H1 (cell line): Measurements from ENCODE around the gene SNAPIN. TPM values are rescaled to one million over a fixed set of nuclear protein-coding genes. Genes with fewer than 3 reads are reported as not detected.

ENCODE experiments used
- BCL11A ChIP-seq, 2 experiments: IDR thresholded peaks; one replicate each; pipeline ENCODE4 v1.6.1; 2011; ENCODE audit warnings: low read depth in 2 of 2, low read length in 2 of 2, mild to moderate bottlenecking in 2 of 2
- NRF1 ChIP-seq: IDR thresholded peaks from 2 replicates; pipeline ENCODE4 v1.6.1; 2011; ENCODE audit warnings: mild to moderate bottlenecking, low read depth, low read length, improper control_type of control experiment
- TBP ChIP-seq: IDR thresholded peaks from 2 replicates; pipeline ENCODE4 v1.6.1; 2011; ENCODE audit warnings: low read depth, low read length, improper control_type of control experiment
- polyA plus RNA-seq, 7 experiments: library from polyadenylated mRNA; depleted of rRNA in 3 of 7; stranded (reverse) in 5 of 7; unstranded in 2 of 7; fragments of >200 nt in 5 of 7; fragments of 200-250 nt in 2 of 7; gene quantifications; 1 replicate in 5 of 7; 2 replicates in 1 of 7; 4 replicates in 1 of 7; pipeline versions ENCODE4 v1.2.1 to v1.2.3, GENCODE V29; 2011 to 2013; ENCODE audit warnings: missing spikeins in 2 of 7, mixed read lengths in 2 of 7
- total RNA-seq: library from RNA; stranded (reverse); fragmentation: NEBNext Ultra II Directional; extraction: Animal tissue kit (Norgen Biotek cat#: 25700); gene quantifications from 2 replicates; pipeline ENCODE4 v1.2.1, GENCODE V29; 2021

SNAPIN gene
- total and polyA plus RNA-seq, 2 of the 8 experiments (the other 6 are each of a cell fraction or from before 2014, with no cell fraction given), result 25.7 to 31.1 TPM

- TF ChIP-seq BCL11A (IDR thresholded peaks at IDR 0.05; ENCODE audit: low read depth in 2 of 2, low read length in 2 of 2) (no peak), NRF1 (no peak), TBP (no peak)
Measured at GRCh38 chr1:153614189-153614900, 44.2 kb upstream of the SNAPIN start (continued).
